Measurements from ENCODE around the gene FCRL4.
"Not testable (repeated sequence)": the region's sequence is repeated elsewhere in the genome, so short reads cannot be mapped to it uniquely, and the experiment has no call there.

FCRL4 gene

DNA sequence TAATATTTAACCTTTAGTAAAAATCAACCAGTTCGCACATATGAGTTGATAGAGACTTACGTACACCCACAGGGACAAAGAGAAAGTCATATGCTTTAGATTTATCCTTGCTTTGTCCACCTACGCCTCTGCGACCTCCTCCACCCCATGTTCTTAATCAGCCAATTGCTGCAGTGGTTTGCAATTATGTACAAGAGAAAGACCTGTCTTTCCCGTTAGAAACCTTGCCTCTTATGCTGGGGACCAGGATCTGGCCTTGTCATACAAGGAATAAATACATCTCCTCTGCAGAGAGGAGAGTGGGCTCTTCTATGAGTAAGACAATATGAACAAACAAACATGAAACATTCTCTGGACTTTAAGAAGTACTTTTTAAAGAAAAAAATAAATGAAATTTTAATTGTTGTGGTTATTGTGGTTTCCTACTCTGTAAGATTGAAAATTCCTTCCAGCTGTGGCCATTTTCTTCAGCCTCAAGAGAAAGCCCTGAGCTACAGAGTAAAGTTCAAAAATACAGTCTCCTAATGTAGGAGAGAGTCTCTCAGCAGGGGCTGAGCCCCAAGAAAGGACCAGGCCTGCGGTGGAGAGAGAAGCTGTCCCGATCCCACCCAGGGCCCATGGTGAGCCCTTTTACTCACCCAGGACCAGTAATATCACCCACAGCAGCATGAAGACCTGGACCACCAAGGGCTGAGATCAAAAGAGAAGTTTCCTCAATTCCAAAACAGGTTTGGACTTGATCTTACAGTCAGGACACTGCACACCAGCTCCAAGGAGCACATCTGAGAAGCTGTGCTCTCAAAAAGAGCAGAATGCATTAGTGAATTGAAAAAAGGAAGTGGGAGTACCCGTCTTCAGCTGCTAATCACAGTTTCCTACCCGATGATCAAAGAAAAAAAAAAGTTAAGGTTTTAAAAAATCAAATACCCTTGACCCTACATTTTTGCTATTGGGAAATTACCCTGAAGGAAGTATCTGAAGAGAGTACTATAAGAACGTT lies 45.9 kb downstream of the FCRL4 start, which contains the start of gene FCRL5:
FCRL5 (minus strand) TSS at position 822 of the 1,000 bp plus-strand sequence; CDS start at position 669, 153 bp downstream.
- DNase-seq (ENCODE audit: low spot score), result no peak

DNA sequence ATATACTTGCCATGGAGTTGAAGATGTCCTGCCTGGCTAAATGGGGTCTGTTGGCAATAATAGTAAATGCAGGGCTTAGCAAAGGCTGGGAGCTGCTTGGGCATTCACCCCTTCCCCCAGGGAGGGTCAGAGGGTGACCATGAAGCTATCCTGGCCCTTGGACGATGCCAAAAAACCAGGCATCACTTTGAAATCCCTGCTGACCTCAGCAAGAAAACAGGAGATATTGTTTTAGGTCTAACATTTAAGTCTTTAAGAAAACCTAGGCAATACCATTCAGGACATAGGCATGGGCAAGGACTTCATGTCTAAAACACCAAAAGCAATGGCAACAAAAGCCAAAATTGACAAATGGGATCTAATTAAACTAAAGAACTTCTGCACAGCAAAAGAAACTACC lies 49.8 kb downstream of the FCRL4 start:
- DNase-seq (ENCODE audit: low spot score), result not testable (repeated sequence)

DNA sequence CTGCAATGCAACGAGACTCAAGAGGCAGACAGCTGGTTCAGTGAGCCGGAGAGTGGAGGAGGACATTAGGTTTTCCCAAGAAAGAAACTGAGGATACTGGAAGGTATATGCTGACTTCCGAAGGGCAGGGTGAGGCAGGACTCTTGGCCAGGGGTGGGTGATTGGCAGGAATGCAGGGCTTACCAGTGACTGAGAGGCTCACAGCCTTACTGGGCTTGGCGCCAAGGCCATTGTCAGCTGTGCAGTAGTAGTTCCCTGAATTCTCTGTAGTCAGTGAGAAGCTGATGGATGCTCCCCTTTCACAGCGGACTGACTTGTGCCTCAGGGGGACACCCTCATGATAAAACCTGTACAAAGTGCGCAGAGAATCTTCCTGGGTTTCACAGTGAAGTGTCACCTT lies 55.2 kb downstream of the FCRL4 start:
- no peak for DNase-seq (ENCODE audit: low spot score)

DNA sequence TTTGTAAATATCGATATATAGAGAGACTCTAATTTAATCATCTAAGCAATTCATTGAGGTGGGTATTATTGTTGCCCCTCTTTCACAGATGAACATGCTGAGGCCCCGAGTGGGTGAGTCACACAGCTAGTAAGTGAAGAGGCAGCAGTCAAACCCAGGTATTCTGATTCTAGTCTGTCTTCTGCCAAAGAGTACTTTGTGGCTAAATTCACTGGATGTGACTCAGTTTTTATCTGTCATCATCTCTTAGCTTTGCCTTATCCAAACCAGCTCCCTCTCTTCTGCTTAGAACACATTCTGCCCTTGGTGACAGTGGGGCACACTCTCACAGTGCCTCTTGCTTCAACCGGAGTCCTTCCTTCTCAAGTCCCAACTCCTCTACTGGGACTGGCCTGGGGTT lies 57.0 kb downstream of the FCRL4 start:
- no peak for DNase-seq (ENCODE audit: low spot score)

DNA sequence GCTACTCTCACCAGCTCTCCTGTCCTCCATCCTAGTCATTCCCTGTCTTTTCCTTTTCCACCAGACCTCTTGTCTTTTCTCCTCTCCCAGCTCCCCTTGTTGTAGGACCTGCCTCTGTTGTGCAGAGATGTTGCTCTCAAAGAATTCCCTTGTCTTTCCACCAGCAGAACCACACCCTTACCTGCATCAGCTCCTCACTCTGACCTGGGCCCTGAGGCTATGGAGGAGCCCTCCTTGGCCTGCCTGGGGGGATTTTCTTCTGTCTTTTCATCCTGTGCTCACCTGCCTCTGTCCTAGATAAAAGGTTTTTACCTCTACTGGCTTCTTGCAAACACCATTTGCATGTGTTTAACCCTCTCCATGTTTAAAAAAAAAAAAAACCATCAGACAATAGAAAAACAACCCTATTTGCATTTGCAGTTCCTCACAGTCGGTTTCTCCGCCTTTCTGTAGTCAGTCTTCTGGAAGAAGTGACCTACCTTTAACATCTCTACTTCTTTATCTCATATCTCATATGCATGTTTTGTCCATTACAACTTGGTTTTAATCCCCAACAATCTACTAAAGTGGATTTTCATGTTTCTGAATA lies 57.6 kb downstream of the FCRL4 start:
- no peak for DNase-seq (ENCODE audit: low spot score)

DNA sequence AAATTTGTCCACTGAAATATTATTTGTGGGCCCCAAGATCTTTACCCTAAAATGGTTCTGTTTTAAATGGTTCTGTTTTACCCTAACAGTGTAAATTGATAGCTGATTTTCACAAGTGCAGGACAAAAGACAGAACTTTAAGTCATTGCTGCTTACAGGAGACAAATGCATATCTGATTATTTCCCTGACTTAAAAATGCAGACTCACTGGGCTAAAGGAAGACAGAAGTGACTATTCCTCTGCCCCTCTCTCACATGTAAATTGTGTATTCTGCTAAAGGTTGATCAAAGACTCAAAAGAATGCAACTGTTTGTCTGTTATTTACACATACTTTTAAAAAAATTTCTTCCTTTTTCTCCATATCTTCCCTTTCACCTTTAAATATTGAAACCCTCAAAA lies 58.3 kb downstream of the FCRL4 start:
- no peak for DNase-seq (ENCODE audit: low spot score)

DNA sequence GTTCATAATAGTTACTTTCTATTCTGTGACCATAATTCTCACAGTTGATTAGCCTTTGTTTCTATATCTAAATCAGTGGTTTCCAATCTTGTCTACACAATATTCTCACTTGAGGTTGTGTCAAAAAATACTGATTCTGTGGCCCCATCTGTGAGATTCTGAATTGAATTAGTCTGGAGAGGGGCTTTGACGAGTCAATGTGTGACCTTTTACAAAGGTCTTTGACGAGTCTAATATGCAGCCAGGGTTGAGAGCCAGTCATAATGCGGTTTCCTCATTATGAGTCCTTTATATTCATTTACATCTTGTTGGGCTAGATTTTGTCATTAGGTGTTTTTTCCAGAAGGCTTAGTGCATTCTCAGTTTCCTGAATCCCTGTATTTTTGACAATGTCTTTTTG lies 65.3 kb downstream of the FCRL4 start:
- no peak for DNase-seq (ENCODE audit: low spot score)

DNA sequence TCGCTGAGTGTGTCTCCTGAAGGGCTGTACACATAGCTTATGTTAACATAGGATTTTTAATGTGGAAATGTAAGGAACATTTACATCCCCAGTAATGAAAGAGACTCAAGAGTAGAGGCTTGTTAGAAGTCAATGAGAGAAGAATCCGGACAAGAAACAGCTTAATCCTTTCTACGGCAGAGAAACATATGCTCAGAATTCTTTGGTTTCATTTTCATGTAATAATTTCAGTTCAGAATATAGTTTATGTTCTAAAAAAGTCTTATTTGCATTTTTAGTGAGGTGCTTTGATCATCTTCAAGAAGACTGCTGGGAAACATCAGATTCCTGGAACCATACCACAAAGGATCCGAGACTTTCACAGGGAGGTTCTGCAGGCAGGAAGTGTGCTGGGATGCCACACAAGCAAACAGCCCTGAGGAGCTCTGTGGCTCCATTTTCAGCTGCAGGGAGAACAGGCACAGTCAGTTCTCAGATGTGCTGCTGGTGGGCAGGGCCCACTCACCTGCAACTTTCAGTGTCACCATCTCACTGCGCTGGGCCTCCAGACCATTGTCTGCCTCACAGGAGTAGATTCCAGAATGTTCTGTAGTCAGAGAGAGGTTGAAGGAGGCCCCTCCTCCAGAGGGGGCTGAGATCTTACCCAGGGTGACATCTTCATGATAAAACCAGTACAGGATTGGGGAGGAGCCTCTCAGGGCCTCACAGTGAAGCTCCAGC lies 74.0 kb downstream of the FCRL4 start:
- DNase-seq (ENCODE audit: low spot score), result no peak

Measured in SK-N-DZ (cell line).